A673 (cell line): ENCODE measurements around the gene CLEC4G. TPM values are rescaled to one million over a fixed set of nuclear protein-coding genes. Genes with fewer than 3 reads are reported as not detected.

ENCODE experiments used
- BruUV-seq: library from RNA; stranded (reverse); fragments of 400-500 nt; replicated peaks from 2 replicates; lab custom pipeline; 2021; lab: Mats Ljungman, UMichigan
- CTCF ChIA-PET: fragments of 300-600 bp; sonication (Branson Sonifier 250); formaldehyde crosslinking; loops from one replicate; lab custom pipeline; 2022; ENCODE audit warnings: antibody characterized with exemption; lab: Charles Lee
- POLR2A ChIA-PET: fragments of 300-600 bp; sonication (Branson Sonifier 250); formaldehyde crosslinking; loops from one replicate; lab custom pipeline; 2022; ENCODE audit warnings: antibody characterized with exemption; ENCODE audit not compliant: low non-redundant PET; lab: Charles Lee
- DNase-seq: peaks from one replicate; pipeline ENCODE4 v3.0.0-alpha.2; 2015; ENCODE audit warnings: low spot score
- H3K27ac ChIP-seq: fragments of 200-600 bp; sonication (generic); 2 replicates; pipeline ENCODE4 v1.5.1; 2016; ENCODE audit warnings: mixed run types, low read depth, mild to moderate bottlenecking, mixed read lengths, antibody characterized with exemption, low read length; ENCODE audit not compliant: poor library complexity, severe bottlenecking
- H3K27me3 ChIP-seq: fragments of 200-600 bp; sonication (generic); replicated peaks from 2 replicates; pipeline ENCODE4 v1.6.1; 2017; ENCODE audit warnings: mixed run types, low read depth, mild to moderate bottlenecking, mixed read lengths, antibody characterized with exemption, low read length; ENCODE audit not compliant: insufficient read depth, poor library complexity
- H3K36me3 ChIP-seq: fragments of 200-600 bp; sonication (generic); 2 replicates; pipeline ENCODE4 v1.6.1; 2016; ENCODE audit warnings: mixed run types, mild to moderate bottlenecking, mixed read lengths, antibody characterized with exemption, low read length; ENCODE audit not compliant: insufficient read depth, poor library complexity, severe bottlenecking
- H3K4me1 ChIP-seq: fragments of 200-600 bp; sonication (generic); 2 replicates; pipeline ENCODE4 v1.6.1; 2017; ENCODE audit warnings: mixed run types, mild to moderate bottlenecking, mixed read lengths, antibody characterized with exemption, low read length; ENCODE audit not compliant: insufficient read depth, poor library complexity, severe bottlenecking
- H3K4me3 ChIP-seq: fragments of 200-600 bp; sonication (generic); 2 replicates; pipeline ENCODE4 v1.5.1; 2016; ENCODE audit warnings: low read depth, mixed run types, mild to moderate bottlenecking, mixed read lengths, low read length; ENCODE audit not compliant: poor library complexity, severe bottlenecking
- H3K9me3 ChIP-seq: fragments of 200-600 bp; sonication (generic); 2 replicates; pipeline ENCODE4 v1.6.1; 2016; ENCODE audit warnings: mixed run types, low read depth, mild to moderate bottlenecking, mixed read lengths, antibody characterized with exemption, low read length; ENCODE audit not compliant: poor library complexity, severe bottlenecking
- CTCF ChIP-seq: fragments of 300-800, 200-600 bp; sonication (generic); conservative IDR thresholded peaks from 2 replicates; pipeline ENCODE4 v1.5.1; 2017; ENCODE audit warnings: low read depth, mild to moderate bottlenecking, antibody characterized with exemption, low read length, moderate library complexity, mixed read lengths
- EZH2 ChIP-seq: fragments of 200-600 bp; sonication (generic); IDR thresholded peaks from 2 replicates; pipeline ENCODE4 v1.6.1; 2017; ENCODE audit warnings: borderline replicate concordance, low read depth, mild to moderate bottlenecking, mixed read lengths, antibody characterized with exemption, low read length; ENCODE audit not compliant: poor library complexity, severe bottlenecking
- intact Hi-C: fragments of 100-400 bp; cut with micrococcal nuclease; formaldehyde crosslinking; loops from one replicate; pipeline ENCODE4 v1.10.0; 2022; ENCODE audit not compliant: unreplicated experiment
- total RNA-seq: library from RNA; stranded (reverse); gene quantifications from 2 replicates; pipeline ENCODE4 v1.2.3, GENCODE V29; 2021

The CLEC4G gene
- total RNA-seq, 1 experiment from 2014 or later, result not detected

GRCh38 chr19:7706188-7706954 is 25.5 kb downstream of the CLEC4G start:
- Histone ChIP-seq H3K27ac (no peak overlapping the region), H3K4me1 (no peaks in the 10 kb centered on the region), H3K27me3 (peaks cover 3% of the 10 kb centered on the region), H3K36me3 (no peaks in the 10 kb centered on the region), H3K9me3 (no peaks in the 10 kb centered on the region), H3K4me3 (no peak overlapping the region)
- DNase-seq, result no peak
- ChIA-PET POLR2A (no interaction called here), CTCF (no interaction called here)
- intact Hi-C loops, result no loop called here
- TF ChIP-seq EZH2 (no peak), CTCF (no peak)
- BruUV-seq, result no TSS peak

- peaks cover 3% of the 10 kb centered on the region for H3K27me3 ChIP-seq
- POLR2A ChIA-PET, result no interaction called here
- H3K36me3 ChIP-seq, result no peaks in the 10 kb centered on the region
- CTCF ChIA-PET, result no interaction called here
- intact Hi-C loops, result no loop called here
- BruUV-seq, result no TSS peak
- TF ChIP-seq CTCF, result no peak
- no peak for TF ChIP-seq EZH2
- H3K4me1 ChIP-seq, result no peaks in the 10 kb centered on the region
- no peak overlapping the region for H3K4me3 ChIP-seq
- no peak for DNase-seq
- no peaks in the 10 kb centered on the region for H3K9me3 ChIP-seq
- H3K27ac ChIP-seq, result no peak overlapping the region
These were observed 26.3 kb downstream of the CLEC4G start for GRCh38 chr19:7705387-7706187.

- no peak for DNase-seq
- BruUV-seq, result no TSS peak
- Histone ChIP-seq H3K9me3 (no peaks in the 10 kb centered on the region), H3K36me3 (no peaks in the 10 kb centered on the region), H3K4me1 (no peaks in the 10 kb centered on the region), H3K27me3 (peaks cover 5% of the 10 kb centered on the region), H3K4me3 (no peak overlapping the region), H3K27ac (no peak overlapping the region)
- ChIA-PET CTCF (no interaction called here), POLR2A (no interaction called here)
- TF ChIP-seq CTCF, result no peak
- TF ChIP-seq EZH2, result no peak
- intact Hi-C loops, result no loop called here
These were observed 27.4 kb downstream of the CLEC4G start for GRCh38 chr19:7704280-7705060.
